Testis (tissue), 2 donors: Measurements from ENCODE around the gene ERCC1.

Experiments
- CTCF ChIP-seq, 3 experiments: fragments of 450-650 bp in 2 of 3; fragments of 200-600 bp in 1 of 3; sonication (generic) in 1 of 3; IDR thresholded peaks; one replicate each; pipeline ENCODE4 v1.5.1; 2016 to 2019; ENCODE audit warnings: antibody characterized with exemption in 3 of 3, mild to moderate bottlenecking in 2 of 3, moderate library complexity in 1 of 3
- POLR2A ChIP-seq: fragments of 450-650 bp; IDR thresholded peaks from one replicate; pipeline ENCODE4 v1.6.1; 2017; ENCODE audit warnings: antibody characterized with exemption, mild to moderate bottlenecking, moderate library complexity

DNA sequence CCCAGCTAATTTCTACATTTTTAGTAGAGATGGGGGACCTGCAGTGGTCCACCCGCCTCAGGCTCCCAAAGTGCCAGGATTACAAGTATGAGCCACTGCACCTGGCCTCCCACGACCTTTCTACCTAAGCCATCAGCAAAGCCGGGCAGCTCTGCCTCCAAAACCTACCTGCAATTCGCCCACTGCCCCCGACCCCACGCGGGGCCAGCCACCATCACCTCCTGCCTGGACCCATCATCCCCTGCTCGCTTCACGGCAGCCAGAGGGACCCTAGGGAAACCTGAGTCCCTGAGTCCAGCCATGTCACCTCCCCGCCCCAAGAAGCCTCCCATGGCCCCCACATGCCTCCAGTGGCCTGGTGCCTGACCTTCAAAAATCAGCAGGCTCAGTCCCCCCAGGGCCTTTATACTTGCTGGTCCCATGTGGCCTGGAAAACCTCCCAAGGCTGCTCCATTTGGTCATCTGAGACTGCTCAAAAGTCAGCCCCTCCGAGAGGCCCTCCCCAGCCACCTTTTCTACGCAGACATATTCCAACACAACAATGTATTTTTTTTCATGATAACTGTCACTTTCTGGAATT is 65.4 kb downstream of the ERCC1 start:
- TF ChIP-seq CTCF (IDR thresholded peaks at IDR 0.05) (no peak), POLR2A (no peak)
